Vagina (tissue), 2 donors: Measurements from ENCODE around the gene TAMALIN. TPM values are rescaled to one million over a fixed set of nuclear protein-coding genes. Genes with fewer than 3 reads are reported as not detected.

Source experiments
- DNase-seq, 2 donors: peaks; one replicate each; pipeline ENCODE4 v3.0.0-alpha.2; 2017; ENCODE audit errors: extremely low spot score in 2 of 2
- H3K27ac ChIP-seq: fragments of 200-600 bp; sonication (generic); one replicate; pipeline ENCODE4 v1.5.1; 2019
- H3K27me3 ChIP-seq: fragments of 200-600 bp; sonication (generic); one replicate; pipeline ENCODE4 v1.5.1; 2019
- H3K36me3 ChIP-seq, 2 donors: fragments of 200-600 bp; sonication (generic); one replicate each; pipeline ENCODE4 v1.5.1; 2017 to 2019
- H3K4me1 ChIP-seq: fragments of 200-600 bp; sonication (generic); one replicate; pipeline ENCODE4 v1.5.1; 2019
- H3K4me3 ChIP-seq, 2 donors: fragments of 200-600 bp; sonication (generic); 1 replicate in 1 of 2; 2 replicates in 1 of 2; pipeline ENCODE4 v1.5.1; 2016 to 2019
- H3K9me3 ChIP-seq: fragments of 200-600 bp; sonication (generic); one replicate; pipeline ENCODE4 v1.5.1; 2019
- POLR2A ChIP-seq, 2 donors: fragments of 450-650 bp; IDR thresholded peaks; one replicate each; pipeline ENCODE4 v1.6.1; 2017; ENCODE audit warnings: antibody characterized with exemption in 2 of 2, mild to moderate bottlenecking in 2 of 2, moderate library complexity in 2 of 2
- POLR2AphosphoS5 ChIP-seq, 2 donors: sonication (generic); formaldehyde crosslinking; IDR thresholded peaks; one replicate each; pipeline ENCODE4 v1.9.0; 2017; ENCODE audit warnings: antibody characterized with exemption in 2 of 2, mild to moderate bottlenecking in 2 of 2, low read depth in 1 of 2; ENCODE audit not compliant: insufficient read depth in 1 of 2
- intact Hi-C: fragments of 100-400 bp; cut with DNase I; formaldehyde crosslinking; loops from one replicate; pipeline ENCODE4 v1.15.1; 2023
- total RNA-seq: library from RNA; depleted of rRNA; stranded (reverse); fragments of >200 nt; gene quantifications from one replicate; pipeline ENCODE4 v1.2.3, GENCODE V29; 2016
- TF ChIP-seq, protein P1 (sequence below), 3 experiments: fragments of 450-650 bp in 2 of 3; fragments of 200-600 bp in 1 of 3; sonication (generic) in 1 of 3; IDR thresholded peaks; one replicate each; pipeline ENCODE4 v1.5.1; 2017 to 2019; ENCODE audit warnings: antibody characterized with exemption in 3 of 3, mild to moderate bottlenecking in 2 of 3, moderate library complexity in 2 of 3

TAMALIN gene
- total RNA-seq, 1 donor from 2014 or later: 47.1 TPM

DNA sequence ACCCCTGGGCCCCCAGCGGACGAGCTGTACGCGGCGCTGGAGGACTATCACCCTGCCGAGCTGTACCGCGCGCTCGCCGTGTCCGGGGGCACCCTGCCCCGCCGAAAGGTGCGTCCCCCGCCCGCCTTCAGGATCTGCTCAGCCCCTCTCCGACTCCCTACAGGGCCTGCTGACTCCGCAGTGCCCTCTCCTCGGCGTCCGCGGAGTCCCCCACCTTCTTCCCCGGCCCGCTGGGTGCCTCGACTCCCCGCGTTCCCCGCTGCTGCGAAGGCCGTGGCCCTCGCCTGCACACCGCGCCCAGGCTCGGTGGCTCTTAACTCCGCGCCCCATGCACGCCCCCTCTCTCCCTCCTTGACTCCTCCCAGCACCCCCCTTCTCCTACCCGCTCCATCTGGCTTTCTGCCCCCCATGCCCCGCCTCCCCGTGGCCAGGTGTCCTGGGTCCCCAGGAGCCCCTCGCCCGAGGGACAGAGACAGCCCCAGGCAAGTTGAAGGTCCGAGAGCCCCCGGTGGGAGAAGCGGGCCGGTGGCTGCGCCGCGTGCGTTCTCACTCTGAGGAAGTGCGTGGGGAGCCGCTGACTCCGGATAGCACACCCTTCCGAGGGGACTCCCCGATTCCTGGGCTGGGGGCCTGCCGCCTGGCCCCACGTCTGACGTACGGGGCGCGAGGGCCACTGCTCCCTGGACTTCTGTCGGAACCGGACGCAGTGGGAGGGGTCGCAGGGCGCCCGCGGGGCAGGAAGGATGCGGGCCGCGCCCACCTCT lies 594 bp downstream of the TAMALIN start:
- peaks cover 0 to 4% of the 10 kb centered on the region in 2 donors for H3K36me3 ChIP-seq
- H3K27ac ChIP-seq: peak overlapping the region; percentile 96
- no peak for DNase-seq
- TF ChIP-seq POLR2A (IDR thresholded peaks at IDR 0.05) (peak in 1 of 2 donors; percentile 9), POLR2AphosphoS5 (IDR thresholded peaks at IDR 0.05; ENCODE audit: insufficient read depth in 1 of 2, low read depth in 1 of 2) (peak in 1 of 2 donors; percentile 77)
- TF ChIP-seq, protein P1, sequence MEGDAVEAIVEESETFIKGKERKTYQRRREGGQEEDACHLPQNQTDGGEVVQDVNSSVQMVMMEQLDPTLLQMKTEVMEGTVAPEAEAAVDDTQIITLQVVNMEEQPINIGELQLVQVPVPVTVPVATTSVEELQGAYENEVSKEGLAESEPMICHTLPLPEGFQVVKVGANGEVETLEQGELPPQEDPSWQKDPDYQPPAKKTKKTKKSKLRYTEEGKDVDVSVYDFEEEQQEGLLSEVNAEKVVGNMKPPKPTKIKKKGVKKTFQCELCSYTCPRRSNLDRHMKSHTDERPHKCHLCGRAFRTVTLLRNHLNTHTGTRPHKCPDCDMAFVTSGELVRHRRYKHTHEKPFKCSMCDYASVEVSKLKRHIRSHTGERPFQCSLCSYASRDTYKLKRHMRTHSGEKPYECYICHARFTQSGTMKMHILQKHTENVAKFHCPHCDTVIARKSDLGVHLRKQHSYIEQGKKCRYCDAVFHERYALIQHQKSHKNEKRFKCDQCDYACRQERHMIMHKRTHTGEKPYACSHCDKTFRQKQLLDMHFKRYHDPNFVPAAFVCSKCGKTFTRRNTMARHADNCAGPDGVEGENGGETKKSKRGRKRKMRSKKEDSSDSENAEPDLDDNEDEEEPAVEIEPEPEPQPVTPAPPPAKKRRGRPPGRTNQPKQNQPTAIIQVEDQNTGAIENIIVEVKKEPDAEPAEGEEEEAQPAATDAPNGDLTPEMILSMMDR (IDR thresholded peaks at IDR 0.05): no peak
- peaks cover 58% of the 10 kb centered on the region for H3K4me1 ChIP-seq
- intact Hi-C loops: no loop called here
- H3K9me3 ChIP-seq: no peaks in the 10 kb centered on the region
- peak overlapping the region; percentile 87 to 100 for H3K4me3 ChIP-seq
- H3K27me3 ChIP-seq: no peaks in the 10 kb centered on the region

DNA sequence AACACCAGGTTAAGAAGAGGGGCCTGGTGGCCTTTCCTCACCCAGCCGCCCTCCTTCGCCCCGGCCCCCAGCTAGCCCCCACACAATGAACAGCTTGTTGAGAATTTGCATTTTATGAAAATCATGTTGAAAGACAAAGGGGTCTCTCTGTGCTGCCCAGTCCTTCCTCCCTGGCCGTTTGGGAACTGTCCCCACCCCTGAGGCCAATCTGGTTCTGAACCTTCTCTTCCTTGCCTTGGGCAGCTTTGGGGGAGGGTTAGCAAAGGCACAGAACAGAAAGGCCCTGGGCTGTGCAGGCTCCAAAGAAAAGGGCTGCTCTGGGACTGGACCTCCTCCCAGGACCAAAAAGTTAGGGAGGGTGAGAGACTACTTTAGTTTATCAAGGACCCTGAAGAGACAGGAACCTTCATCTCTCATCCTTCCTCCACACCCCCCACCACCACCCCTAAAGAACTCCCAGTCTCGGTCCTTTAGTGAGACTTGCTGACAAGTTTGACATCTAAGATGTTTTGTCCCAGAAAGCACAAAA lies 1.3 kb downstream of the TAMALIN start:
- peak overlapping the region; percentile 96 for H3K27ac ChIP-seq
- no peak for TF ChIP-seq POLR2A (IDR thresholded peaks at IDR 0.05)
- peaks cover 58% of the 10 kb centered on the region for H3K4me1 ChIP-seq
- peaks cover 0 to 4% of the 10 kb centered on the region in 2 donors for H3K36me3 ChIP-seq
- DNase-seq: no peak
- no peaks in the 10 kb centered on the region for H3K27me3 ChIP-seq
- intact Hi-C loops: no loop called here
- peak overlapping the region; percentile 87 to 100 for H3K4me3 ChIP-seq
- no peaks in the 10 kb centered on the region for H3K9me3 ChIP-seq

DNA sequence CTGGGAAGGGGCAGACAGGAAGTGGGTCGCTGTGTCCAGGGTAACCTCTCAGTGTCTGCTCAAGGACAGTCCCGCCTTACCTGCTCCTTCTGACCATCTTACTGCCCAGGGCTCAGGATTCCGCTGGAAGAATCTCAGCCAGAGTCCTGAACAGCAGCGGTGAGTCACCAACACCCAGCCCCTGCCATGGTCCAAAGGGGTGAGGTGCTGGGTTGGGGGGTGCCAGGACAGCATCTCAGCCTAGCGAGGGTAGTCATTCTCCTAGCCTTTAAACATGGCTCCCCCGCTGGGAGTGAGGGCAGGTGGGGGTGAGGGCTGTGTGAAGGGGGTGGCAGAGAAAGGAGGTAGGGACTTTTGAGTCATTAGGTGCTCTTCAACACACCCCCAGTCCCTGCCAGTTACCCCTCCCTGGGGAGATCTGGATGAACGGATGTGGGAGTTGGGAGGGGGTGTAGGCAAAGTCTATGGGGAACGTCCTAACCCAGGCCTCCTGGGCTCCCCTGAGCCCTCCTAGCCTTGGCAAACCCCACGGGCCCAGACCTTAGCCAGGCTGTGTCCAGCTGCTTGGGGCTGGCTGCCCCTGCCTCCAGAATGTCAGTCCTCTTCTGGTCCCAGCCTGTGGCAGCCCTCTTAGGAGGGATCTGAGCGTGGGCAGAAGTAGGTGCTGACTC lies 2.5 kb downstream of the TAMALIN start:
- H3K9me3 ChIP-seq: no peaks in the 10 kb centered on the region
- peak overlapping the region; percentile 96 for H3K27ac ChIP-seq
- intact Hi-C loops: no loop called here
- peaks cover 0 to 13% of the 10 kb centered on the region in 2 donors for H3K36me3 ChIP-seq
- no peak for DNase-seq
- TF ChIP-seq POLR2AphosphoS5 (IDR thresholded peaks at IDR 0.05; ENCODE audit: insufficient read depth in 1 of 2, low read depth in 1 of 2) (peak in 1 of 2 donors; percentile 29), POLR2A (IDR thresholded peaks at IDR 0.05) (no peak)
- H3K4me3 ChIP-seq: peak overlapping the region; percentile 87 to 100
- peaks cover 58% of the 10 kb centered on the region for H3K4me1 ChIP-seq
- no peaks in the 10 kb centered on the region for H3K27me3 ChIP-seq

DNA sequence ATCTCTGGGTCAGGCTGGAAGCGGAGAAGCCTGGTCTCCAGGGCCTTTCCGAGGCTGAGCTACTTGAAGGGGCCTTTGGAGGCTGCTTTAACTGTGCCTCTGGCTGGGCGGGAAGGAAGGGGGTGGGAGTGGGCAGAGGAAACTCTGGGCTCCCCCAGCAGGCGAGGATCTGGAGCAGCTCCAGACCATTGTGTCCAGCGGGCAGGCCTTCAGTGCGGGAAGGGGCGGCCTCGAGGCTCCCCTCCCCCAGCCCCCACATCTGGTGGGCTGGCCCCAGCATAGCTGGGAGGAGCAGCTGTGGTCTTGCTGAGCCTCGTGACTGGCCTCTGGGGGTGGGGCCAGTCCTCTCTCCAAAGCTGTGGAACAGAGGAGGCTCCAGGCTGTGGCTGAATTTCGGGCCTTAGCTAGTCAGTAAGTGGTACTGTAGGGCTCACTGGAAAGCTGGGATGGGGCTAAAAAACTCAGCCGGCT lies 3.4 kb downstream of the TAMALIN start:
- peak; percentile 88 to 95 for TF ChIP-seq POLR2AphosphoS5 (IDR thresholded peaks at IDR 0.05; ENCODE audit: insufficient read depth in 1 of 2, low read depth in 1 of 2)
- TF ChIP-seq, protein P1 (IDR thresholded peaks at IDR 0.05): no peak
- TF ChIP-seq POLR2A (IDR thresholded peaks at IDR 0.05): peak in 1 of 2 donors; percentile 27
- intact Hi-C loops: no loop called here
- Histone ChIP-seq H3K27me3 (no peaks in the 10 kb centered on the region), H3K4me1 (peaks cover 60% of the 10 kb centered on the region), H3K36me3 (peaks cover 0 to 17% of the 10 kb centered on the region in 2 donors), H3K4me3 (peak overlapping the region; percentile 87 to 100), H3K9me3 (no peaks in the 10 kb centered on the region), H3K27ac (peak overlapping the region; percentile 96)
- DNase-seq: no peak

DNA sequence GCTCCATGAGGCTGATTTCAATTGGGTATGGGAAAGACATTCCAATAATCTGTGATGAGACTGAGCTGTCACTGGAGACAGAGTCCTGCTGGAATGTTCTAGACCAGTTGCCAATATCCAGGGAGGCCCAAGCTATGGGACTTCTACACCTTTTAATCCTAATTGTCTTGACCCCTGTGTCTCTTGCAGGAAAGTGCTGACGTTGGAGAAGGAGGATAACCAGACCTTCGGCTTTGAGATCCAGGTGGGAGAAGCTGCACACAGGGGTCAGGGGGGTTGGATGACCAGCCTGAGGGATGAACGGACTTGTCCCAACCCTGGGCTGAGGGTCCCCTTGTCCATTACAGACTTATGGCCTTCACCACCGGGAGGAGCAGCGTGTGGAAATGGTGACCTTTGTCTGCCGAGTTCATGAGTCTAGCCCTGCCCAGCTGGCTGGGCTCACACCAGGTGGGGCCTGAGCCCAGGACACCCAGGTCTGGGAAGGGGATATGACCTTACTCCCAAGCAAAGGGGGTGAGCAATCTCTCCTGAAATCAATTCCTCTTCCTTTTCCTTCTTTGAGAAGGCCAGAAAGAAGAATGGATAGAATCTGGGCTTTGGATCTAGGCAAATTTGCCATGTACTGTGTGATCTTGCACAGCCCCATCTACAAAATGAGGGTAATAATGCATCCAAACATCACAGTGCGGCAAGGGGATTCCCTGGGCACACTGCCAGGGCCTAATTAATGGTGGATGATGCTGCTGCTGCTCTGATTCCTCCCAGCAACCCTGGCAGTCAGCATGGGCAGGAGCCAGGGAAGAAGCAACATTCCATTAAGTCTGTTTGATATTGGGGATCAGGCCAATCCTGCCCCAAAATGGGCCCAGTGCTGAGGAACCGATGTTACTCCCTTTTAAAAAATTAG lies 4.2 kb downstream of the TAMALIN start:
- Histone ChIP-seq H3K27me3 (no peaks in the 10 kb centered on the region), H3K4me1 (peaks cover 64% of the 10 kb centered on the region), H3K27ac (peak overlapping the region; percentile 96), H3K9me3 (no peaks in the 10 kb centered on the region), H3K36me3 (peaks cover 0 to 22% of the 10 kb centered on the region in 2 donors), H3K4me3 (peak overlapping the region; percentile 87 to 100)
- no peak for DNase-seq
- TF ChIP-seq, protein P1 (IDR thresholded peaks at IDR 0.05): no peak
- TF ChIP-seq POLR2A (IDR thresholded peaks at IDR 0.05) (no peak), POLR2AphosphoS5 (IDR thresholded peaks at IDR 0.05; ENCODE audit: insufficient read depth in 1 of 2, low read depth in 1 of 2) (no peak)
- intact Hi-C loops: no loop called here
